PC-9 (cell line): Measurements from ENCODE around the gene EGFL8.

Experiments
- EZH2 ChIP-seq: fragments of 200-600 bp; sonication (generic); IDR thresholded peaks from 2 replicates; pipeline ENCODE4 v1.8.0; 2017; ENCODE audit warnings: antibody characterized with exemption, low read depth
- TF ChIP-seq, protein P1 (sequence below): fragments of 200-600 bp; sonication (generic); conservative IDR thresholded peaks from 2 replicates; pipeline ENCODE4 v1.6.1; 2017; ENCODE audit warnings: mixed run types, antibody characterized with exemption, mild to moderate bottlenecking, moderate library complexity

DNA sequence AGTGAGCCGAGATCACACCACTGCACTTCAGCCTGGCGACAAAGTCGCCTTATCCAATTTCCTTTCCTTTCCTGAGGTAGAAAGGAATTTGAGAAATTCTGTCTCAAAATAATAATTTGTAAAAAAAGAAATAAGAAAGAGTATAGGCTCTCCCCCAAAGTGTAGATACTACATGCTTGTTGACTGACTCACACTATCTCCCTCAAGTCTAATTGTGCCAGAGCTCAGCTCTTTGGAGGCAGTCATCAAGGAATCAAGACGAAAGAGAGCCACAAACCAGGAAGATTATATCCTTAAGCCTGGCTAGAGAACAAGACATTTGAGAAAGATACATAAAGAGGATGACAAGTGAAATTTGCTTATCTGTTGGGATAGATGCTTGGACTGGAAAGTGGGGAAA, 30.6 kb upstream of the EGFL8 start:
- TF ChIP-seq, protein P1, sequence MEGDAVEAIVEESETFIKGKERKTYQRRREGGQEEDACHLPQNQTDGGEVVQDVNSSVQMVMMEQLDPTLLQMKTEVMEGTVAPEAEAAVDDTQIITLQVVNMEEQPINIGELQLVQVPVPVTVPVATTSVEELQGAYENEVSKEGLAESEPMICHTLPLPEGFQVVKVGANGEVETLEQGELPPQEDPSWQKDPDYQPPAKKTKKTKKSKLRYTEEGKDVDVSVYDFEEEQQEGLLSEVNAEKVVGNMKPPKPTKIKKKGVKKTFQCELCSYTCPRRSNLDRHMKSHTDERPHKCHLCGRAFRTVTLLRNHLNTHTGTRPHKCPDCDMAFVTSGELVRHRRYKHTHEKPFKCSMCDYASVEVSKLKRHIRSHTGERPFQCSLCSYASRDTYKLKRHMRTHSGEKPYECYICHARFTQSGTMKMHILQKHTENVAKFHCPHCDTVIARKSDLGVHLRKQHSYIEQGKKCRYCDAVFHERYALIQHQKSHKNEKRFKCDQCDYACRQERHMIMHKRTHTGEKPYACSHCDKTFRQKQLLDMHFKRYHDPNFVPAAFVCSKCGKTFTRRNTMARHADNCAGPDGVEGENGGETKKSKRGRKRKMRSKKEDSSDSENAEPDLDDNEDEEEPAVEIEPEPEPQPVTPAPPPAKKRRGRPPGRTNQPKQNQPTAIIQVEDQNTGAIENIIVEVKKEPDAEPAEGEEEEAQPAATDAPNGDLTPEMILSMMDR = no peak
- no peak for TF ChIP-seq EZH2
